GM21528 (cell line): ENCODE results near the gene LAMA4.

Experiments used
- ATAC-seq: cut with Tn5 transposase; IDR thresholded peaks from one replicate; pipeline ENCODE4 v1.9.1; 2021; ENCODE audit warnings: mild to moderate bottlenecking, moderate library complexity; ENCODE audit not compliant: unreplicated experiment, low FRiP score

The LAMA4 gene

DNA sequence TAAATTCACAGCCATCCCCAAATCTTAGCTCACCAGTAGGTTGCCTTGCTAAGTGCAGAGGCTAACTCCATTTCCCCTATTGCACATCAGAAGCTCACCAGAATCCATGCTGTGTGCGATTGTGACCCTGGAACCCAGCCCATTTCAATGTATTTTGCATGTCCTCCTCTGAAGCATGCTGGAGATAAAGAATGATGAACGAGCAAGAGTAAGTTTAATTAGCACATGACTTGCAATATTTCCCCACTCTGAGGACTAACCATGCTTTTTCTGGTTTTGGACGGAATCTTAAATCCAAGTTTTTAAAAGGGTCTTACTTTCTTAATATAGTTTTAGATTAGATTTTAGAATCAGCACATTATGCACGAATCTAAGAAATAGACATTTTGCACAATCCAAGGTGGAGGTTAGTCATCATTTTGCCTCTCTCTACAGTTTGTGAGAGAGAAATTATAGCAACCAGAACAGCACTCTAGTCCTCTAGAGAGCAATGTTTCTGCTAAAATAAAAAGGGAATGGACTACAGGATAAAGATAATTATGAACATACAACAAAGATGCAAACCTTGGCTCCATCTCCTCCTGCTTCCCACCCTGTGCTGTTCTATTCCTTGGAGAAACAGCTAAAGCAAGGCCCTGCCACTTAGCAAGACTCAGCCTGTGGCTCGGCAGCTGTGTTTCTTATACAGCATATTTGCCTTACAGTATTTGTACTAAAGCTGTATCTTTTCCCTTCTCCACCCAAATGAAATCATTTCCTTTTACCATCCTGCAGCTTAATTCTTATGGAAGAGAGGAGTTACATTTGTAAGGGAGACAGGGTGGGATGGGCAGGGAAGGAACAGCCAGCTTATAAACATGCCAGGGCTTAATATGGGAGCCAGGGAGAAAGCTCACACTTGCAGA lies 24.9 kb upstream of the LAMA4 start:
- no peak for ATAC-seq

DNA sequence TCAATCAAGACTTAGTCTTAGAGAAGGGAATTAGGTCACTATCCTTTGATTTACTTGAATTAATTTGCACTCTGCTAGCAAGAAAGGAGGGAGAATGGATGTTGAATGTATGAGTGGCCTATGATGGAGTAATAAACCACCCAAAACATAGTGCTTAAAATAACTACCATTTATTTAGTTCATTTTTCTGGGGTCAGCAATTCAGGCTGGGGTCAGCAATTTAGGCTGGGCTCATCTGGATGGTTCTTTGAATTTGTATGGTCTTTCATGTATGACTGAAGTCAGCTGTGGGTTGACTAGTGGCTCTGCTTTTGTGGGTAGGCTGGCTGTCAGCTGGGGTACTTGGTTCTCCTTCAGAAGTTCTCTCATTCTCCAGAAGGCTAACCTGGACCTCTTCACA lies 21.0 kb upstream of the LAMA4 start:
- no peak for ATAC-seq

- ATAC-seq: no peak
Observed at GRCh38 chr6:112274774-112275173, 20.4 kb upstream of the LAMA4 start.

DNA sequence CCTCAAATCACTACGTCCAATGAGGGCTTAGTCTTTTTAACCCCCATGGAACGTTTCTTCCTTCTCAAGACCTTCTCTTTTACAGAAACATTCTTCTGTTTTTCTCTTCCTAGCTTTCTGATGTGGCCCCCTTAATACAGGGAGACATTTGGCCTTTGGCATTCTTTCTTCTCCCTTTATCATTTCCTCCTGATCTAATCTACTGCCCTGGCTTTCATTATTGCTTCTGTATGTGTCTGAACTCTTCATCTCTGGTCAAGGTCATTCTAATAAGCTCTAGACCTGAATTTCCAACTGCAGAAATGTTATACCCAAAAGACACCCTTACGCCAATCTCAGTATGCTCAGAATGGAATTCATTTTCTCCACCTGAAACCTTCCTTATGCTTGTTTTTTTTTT lies 18.4 kb upstream of the LAMA4 start:
- ATAC-seq: no peak

GRCh38 chr6:112270756-112271155 lies 16.4 kb upstream of the LAMA4 start:
- ATAC-seq: no peak

DNA sequence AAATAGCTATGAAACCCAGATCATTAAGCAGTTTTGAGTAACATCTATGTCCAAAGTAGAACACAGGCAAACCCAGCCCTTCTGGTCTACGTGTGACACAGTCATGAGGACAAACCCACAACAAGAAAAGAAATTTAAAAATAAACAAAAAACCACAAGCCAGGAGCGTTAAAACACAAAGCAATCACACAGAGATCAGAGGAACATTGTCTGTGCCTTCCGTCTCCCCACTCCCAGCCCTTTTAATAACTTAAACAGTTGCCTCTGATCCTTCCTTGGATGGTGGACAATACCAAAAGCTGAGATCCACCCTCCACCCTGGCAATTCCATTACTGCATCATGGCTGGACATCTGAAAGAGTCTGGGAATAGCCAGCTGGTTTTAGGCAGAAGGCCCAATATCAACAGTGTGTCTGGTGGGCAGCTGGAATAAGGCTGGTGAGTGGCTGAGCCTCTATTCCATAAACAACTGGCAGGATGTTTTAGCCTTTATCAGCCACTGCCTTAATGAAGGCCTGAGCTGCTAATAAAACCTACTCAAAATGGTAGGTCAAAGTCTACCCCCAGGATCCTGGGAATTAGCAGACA lies 15.7 kb upstream of the LAMA4 start:
- no peak for ATAC-seq

- ATAC-seq: no peak
Observed at GRCh38 chr6:112269114-112269513, 14.7 kb upstream of the LAMA4 start.

DNA sequence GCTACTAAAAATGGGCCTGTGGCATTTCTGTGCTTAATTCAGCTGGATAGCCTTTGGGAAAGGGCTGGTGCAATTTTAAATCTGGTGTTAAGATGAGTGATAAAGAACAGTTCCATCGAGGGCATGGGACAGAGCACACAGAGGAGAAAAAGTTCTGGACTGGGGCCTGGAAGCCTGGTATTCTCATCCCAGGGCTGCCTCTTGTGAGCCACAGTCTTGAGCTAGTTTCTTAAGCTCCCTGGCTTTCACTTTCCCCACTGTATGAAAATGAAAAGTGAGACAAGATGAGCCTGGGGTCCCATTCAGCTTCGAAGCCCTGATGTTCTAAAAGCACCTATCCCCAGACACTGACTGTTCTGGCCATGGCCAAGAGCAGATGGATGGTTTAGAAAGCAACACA lies 14.3 kb upstream of the LAMA4 start:
- ATAC-seq: no peak

GRCh38 chr6:112268019-112268418 lies 13.7 kb upstream of the LAMA4 start:
- ATAC-seq: no peak

DNA sequence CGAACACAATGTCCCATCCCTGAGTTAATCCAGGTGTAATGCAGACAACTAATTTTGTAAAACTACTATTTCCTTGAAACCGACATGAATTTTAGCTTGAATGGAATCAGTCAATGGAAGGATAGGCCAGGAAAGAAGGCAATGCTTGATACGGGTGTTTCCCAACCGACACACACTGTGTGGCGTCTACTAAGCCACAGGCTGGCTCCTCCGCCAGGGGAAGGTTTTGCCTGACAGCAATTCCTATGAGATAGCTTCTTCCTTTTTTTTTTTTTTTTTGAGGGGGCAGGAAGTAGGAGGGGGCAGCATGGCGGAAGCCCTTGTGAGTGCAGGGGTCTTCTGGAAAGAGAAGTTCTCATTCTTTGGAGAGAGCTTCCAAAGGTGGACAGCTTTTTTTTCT lies 12.0 kb upstream of the LAMA4 start:
- no peak for ATAC-seq

- ATAC-seq: no peak
Observed at GRCh38 chr6:112259337-112259675, 4.9 kb upstream of the LAMA4 start.

DNA sequence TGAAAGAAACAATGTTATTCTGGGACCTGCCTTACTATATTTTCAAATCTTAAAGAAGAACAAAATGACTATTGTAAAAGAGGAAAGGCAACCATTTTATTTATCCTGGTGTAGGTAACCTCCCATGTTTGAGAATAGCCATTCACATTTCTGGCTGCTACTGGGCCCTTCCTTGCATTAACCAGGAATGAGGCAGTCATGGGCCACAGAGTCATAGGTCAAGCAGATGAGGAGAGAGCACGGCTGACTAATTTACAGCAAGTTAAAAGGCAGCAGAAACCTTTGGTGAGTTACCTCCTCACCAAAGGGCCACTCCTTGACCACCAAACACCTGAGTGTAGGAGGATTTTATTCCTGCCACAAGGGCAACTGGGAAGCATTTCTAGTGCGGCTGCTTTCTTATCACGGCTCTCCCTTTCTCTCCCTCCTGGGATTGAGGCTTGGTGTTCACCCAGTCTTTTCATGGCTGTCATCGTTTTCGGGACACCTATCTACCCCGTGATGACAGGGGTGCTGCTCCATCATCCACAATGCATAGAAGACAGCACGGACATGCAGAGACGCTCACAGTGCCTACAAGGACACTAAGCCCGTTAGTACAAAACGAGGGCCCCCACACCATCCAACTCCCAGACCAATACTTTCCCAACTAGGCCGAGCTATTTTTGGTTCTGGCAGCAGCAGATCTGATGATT lies 4.4 kb upstream of the LAMA4 start:
- ATAC-seq: no peak

GRCh38 chr6:112257178-112257855 lies 3.0 kb upstream of the LAMA4 start:
- ATAC-seq: no peak

- ATAC-seq: no peak
Observed at GRCh38 chr6:112254921-112255320, 554 bp upstream of the LAMA4 start.

DNA sequence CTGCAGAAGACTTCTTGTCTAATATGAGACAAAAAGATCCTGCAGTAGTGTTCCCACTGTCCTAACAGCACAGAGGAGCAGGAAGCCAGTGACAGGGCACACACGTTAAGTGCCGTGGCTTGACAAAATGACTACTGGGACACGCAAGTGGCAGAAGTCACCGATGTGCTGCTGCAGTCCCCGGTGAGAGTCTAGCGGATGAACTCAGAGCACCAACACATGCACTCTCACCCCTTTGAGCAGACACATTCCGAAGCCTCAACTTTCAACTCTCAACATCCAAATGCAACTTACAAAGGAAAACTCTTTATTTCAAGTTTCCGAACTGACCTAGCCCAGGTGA lies 898 bp downstream of the LAMA4 start:
- no peak for ATAC-seq

DNA sequence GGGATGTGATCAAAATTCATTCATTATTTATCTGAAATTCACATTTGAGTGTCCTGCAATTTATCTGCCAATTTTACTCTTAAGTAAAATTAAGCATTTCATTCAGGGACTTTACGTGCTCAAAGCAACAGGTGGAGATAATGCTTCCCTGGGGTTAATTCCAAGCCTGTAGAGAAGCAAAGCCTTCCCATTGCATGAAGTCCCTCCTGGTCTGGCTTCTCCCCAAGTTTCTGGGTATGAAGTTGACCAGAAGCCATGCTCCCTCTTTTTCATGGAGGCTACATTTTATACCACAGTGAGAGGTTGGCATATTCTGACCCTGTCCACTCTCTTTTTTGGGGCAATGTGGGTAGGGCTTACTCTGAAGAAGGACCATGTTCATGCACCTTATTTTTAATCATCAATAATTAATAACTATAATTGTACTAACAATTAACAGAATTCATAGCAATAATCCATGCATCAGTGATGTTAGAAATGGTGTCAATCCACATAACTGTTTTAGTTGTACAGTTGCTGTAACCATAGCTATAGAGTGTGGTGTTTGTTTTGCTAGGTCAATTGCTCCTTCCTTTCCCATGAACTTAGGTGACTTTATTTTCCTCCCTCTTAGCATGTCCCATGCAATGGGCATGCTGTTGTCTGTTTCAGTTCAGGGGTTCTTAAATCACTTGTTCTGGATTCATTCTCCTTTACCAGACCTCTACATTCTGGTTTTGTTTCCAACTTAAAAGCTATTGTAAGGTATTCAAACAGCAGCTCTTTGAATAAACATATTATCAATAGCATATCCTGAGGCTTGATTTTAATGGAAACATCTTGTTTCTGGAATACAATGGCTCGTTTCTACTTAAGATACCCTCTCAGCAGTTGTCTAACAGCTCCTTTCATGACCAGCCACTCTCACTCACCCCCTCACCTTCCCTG lies 1.5 kb downstream of the LAMA4 start:
- no peak for ATAC-seq

- no peak for ATAC-seq
Observed at GRCh38 chr6:112251171-112251875, 3.0 kb downstream of the LAMA4 start.

DNA sequence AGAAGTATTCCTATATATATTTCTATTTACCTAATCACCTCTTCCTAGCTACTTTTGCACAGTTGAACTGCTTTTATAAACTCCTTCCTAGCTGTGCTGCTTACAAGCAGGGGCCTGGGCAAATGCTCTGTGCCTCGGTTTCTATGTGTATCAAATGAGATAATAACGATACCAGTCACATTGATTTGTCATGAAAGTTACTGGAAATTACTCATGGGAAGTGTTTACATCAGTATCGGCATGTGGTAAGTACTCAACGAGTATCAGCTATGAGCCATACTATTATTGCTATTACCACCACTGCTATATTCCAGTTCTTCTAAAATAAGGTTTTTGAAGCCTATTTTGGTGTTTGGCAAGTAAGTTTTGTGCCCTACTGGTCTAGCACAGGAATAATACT lies 4.9 kb downstream of the LAMA4 start:
- no peak for ATAC-seq

GRCh38 chr6:112247275-112247674 lies 7.1 kb downstream of the LAMA4 start:
- no peak for ATAC-seq
